Liver (tissue), 9 donors: Measurements from ENCODE around the gene SPAG8. TPM values are rescaled to one million over a fixed set of nuclear protein-coding genes. Genes with fewer than 3 reads are reported as not detected.

Experiments
- DNase-seq: peaks from one replicate; pipeline ENCODE4 v3.0.0-alpha.2; 2017; ENCODE audit warnings: low spot score
- H3K27ac ChIP-seq, 2 donors: one replicate each; pipeline ENCODE4 v1.7.0; 2013; ENCODE audit warnings: inconsistent platforms in 2 of 2, low read length in 2 of 2, control low read depth in 1 of 2, low read depth in 1 of 2, mild to moderate bottlenecking in 1 of 2
- H3K27me3 ChIP-seq, 4 donors: one replicate each; pipeline versions ENCODE4 v1.6.1 to v1.7.0; 2013; ENCODE audit warnings: low read length in 3 of 4, inconsistent platforms in 1 of 4, mild to moderate bottlenecking in 1 of 4, moderate library complexity in 1 of 4; ENCODE audit not compliant: control insufficient read depth in 4 of 4, insufficient read depth in 4 of 4
- H3K36me3 ChIP-seq, 4 donors: one replicate each; pipeline versions ENCODE4 v1.6.1 to v1.7.0; 2013; ENCODE audit warnings: low read length in 3 of 4, mild to moderate bottlenecking in 3 of 4, low read depth in 1 of 4, moderate library complexity in 1 of 4; ENCODE audit not compliant: control insufficient read depth in 4 of 4, insufficient read depth in 3 of 4
- H3K4me1 ChIP-seq, 4 donors: one replicate each; pipeline versions ENCODE4 v1.6.1 to v1.7.0; 2013; ENCODE audit warnings: low read length in 3 of 4, mild to moderate bottlenecking in 3 of 4, moderate library complexity in 1 of 4; ENCODE audit not compliant: control insufficient read depth in 4 of 4, insufficient read depth in 4 of 4
- H3K4me3 ChIP-seq, 3 donors: one replicate each; pipeline versions ENCODE4 v1.6.1 to v1.7.0; 2013; ENCODE audit warnings: low read length in 3 of 3, control low read depth in 1 of 3, low read depth in 1 of 3, mild to moderate bottlenecking in 1 of 3
- H3K9ac ChIP-seq, 2 donors: one replicate each; pipeline ENCODE4 v1.7.0; 2013; ENCODE audit warnings: low read length in 2 of 2, mild to moderate bottlenecking in 2 of 2, moderate library complexity in 2 of 2, control low read depth in 1 of 2, low read depth in 1 of 2
- H3K9me3 ChIP-seq, 4 donors: one replicate each; pipeline versions ENCODE4 v1.6.1 to v1.7.0; 2013; ENCODE audit warnings: low read length in 3 of 4; ENCODE audit not compliant: control insufficient read depth in 4 of 4
- EGR1 ChIP-seq, 2 donors: IDR thresholded peaks; 2 replicates each; pipeline ENCODE4 v1.6.1; 2016 to 2018; ENCODE audit warnings: antibody characterized with exemption in 2 of 2, low read depth in 2 of 2
- FOXA1 ChIP-seq: IDR thresholded peaks from 2 replicates; pipeline ENCODE4 v1.6.1; 2016; ENCODE audit warnings: antibody characterized with exemption
- FOXA2 ChIP-seq: IDR thresholded peaks from 2 replicates; pipeline ENCODE4 v1.6.1; 2016; ENCODE audit warnings: antibody characterized with exemption
- GABPA ChIP-seq, 2 donors: IDR thresholded peaks in 1 of 2; conservative IDR thresholded peaks in 1 of 2; 2 replicates each; pipeline ENCODE4 v1.6.1; 2016; ENCODE audit warnings: antibody characterized with exemption in 2 of 2, mild to moderate bottlenecking in 1 of 2, moderate library complexity in 1 of 2
- HNF4A ChIP-seq, 2 donors: conservative IDR thresholded peaks; 2 replicates each; pipeline ENCODE4 v1.6.1; 2016; ENCODE audit warnings: antibody characterized with exemption in 2 of 2, mild to moderate bottlenecking in 2 of 2
- HNF4G ChIP-seq: IDR thresholded peaks from 2 replicates; pipeline ENCODE4 v1.6.1; 2016; ENCODE audit warnings: antibody characterized with exemption
- JUND ChIP-seq, 2 donors: IDR thresholded peaks; 2 replicates each; pipeline ENCODE4 v1.6.1; 2016; ENCODE audit warnings: antibody characterized with exemption in 2 of 2
- NR2F2 ChIP-seq: IDR thresholded peaks from 2 replicates; pipeline ENCODE4 v1.6.1; 2016; ENCODE audit warnings: antibody characterized with exemption
- RAD21 ChIP-seq, 2 donors: IDR thresholded peaks; 2 replicates each; pipeline ENCODE4 v1.6.1; 2016; ENCODE audit warnings: antibody characterized with exemption in 2 of 2, mild to moderate bottlenecking in 2 of 2
- RXRA ChIP-seq, 2 donors: IDR thresholded peaks; 2 replicates each; pipeline ENCODE4 v1.6.1; 2017 to 2018; ENCODE audit warnings: antibody characterized with exemption in 2 of 2, mild to moderate bottlenecking in 1 of 2
- SP1 ChIP-seq: IDR thresholded peaks from 2 replicates; pipeline ENCODE4 v1.6.1; 2018; ENCODE audit warnings: antibody characterized with exemption, mild to moderate bottlenecking
- TAF1 ChIP-seq: conservative IDR thresholded peaks from 2 replicates; pipeline ENCODE4 v1.6.1; 2016; ENCODE audit warnings: antibody characterized with exemption, mild to moderate bottlenecking
- YY1 ChIP-seq: IDR thresholded peaks from 2 replicates; pipeline ENCODE4 v1.6.1; 2016; ENCODE audit warnings: antibody characterized with exemption, mild to moderate bottlenecking
- WGBS: extraction: QIAGEN DNeasy Blood & Tissue Kit; methylation state at CpG from one replicate; pipeline ENCODE4 v1.1.7; 2013; 5-methylcytosine and 5-hydroxymethylcytosine counted together
- polyA plus RNA-seq, 2 donors: library from polyadenylated mRNA; stranded (reverse) in 1 of 2; unstranded in 1 of 2; fragments of 200-250 nt in 1 of 2; fragments of >200 nt in 1 of 2; fragmentation: Nextera tagmentation in 1 of 2; extraction: Ambion mirVana in 1 of 2; gene quantifications; one replicate each; pipeline versions ENCODE4 v1.2.1 to v1.2.3, GENCODE V29; 2013 to 2015
- total RNA-seq, 2 donors: library from RNA; depleted of rRNA; stranded (reverse); fragments of >200 nt; gene quantifications; one replicate each; pipeline ENCODE4 v1.2.3, GENCODE V29; 2014
- TF ChIP-seq, protein P1 (sequence below): IDR thresholded peaks from 2 replicates; pipeline ENCODE4 v1.6.1; 2016; ENCODE audit warnings: antibody characterized with exemption
- TF ChIP-seq, protein P2 (sequence below): IDR thresholded peaks from 2 replicates; pipeline ENCODE4 v1.6.1; 2016; ENCODE audit warnings: antibody characterized with exemption
- TF ChIP-seq, protein P3 (sequence below): IDR thresholded peaks from 2 replicates; pipeline ENCODE4 v1.6.1; 2016; ENCODE audit warnings: antibody characterized with exemption
- TF ChIP-seq, protein P4 (sequence below): IDR thresholded peaks from 2 replicates; pipeline ENCODE4 v1.6.1; 2016; ENCODE audit warnings: antibody characterized with exemption, mild to moderate bottlenecking
- donor health status: healthy.
- donor health status: healthy.
- donor health status: healthy.
- donor health status: healthy.
- donor health status: healthy.

Gene SPAG8
- total and polyA plus RNA-seq, 4 donors, result 0.14 to 0.56 (median 0.19) TPM

DNA sequence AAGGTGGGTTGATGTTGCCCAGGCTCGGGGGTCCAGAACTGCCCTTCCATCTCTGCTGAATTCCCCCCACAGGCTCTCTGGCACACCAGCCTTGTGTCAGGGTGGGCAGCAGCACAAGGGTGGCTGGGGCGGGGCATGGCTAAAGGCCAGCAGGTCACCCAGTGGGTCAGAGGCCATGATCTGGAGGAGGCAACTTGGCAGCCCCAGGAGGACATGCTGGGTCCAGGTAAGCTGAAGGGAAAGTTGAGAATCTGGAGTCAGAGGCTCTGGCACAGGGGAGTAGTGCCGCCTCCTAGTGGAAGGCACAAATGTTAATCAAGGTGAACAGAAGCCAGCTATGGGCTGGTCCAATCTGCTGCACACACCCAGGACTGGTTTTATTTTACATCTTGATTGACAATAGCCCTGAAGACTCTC, 23.2 kb upstream of the SPAG8 start:
- no peaks in the 10 kb centered on the region for H3K9me3 ChIP-seq
- peak overlapping the region; percentile 55 to 59 for H3K27ac ChIP-seq
- peaks cover 16 to 30% (median 23%) of the 10 kb centered on the region in 4 donors for H3K4me1 ChIP-seq
- WGBS, result 93% methylated on average over 3 of the region's 3 CpGs
- no peaks in the 10 kb centered on the region for H3K36me3 ChIP-seq
- H3K4me3 ChIP-seq, result no peak overlapping the region
- H3K9ac ChIP-seq, result no peak overlapping the region
- DNase-seq, result no peak
- TF ChIP-seq RAD21 (IDR thresholded peaks at IDR 0.05), result no peak
- H3K27me3 ChIP-seq, result no peaks in the 10 kb centered on the region

DNA sequence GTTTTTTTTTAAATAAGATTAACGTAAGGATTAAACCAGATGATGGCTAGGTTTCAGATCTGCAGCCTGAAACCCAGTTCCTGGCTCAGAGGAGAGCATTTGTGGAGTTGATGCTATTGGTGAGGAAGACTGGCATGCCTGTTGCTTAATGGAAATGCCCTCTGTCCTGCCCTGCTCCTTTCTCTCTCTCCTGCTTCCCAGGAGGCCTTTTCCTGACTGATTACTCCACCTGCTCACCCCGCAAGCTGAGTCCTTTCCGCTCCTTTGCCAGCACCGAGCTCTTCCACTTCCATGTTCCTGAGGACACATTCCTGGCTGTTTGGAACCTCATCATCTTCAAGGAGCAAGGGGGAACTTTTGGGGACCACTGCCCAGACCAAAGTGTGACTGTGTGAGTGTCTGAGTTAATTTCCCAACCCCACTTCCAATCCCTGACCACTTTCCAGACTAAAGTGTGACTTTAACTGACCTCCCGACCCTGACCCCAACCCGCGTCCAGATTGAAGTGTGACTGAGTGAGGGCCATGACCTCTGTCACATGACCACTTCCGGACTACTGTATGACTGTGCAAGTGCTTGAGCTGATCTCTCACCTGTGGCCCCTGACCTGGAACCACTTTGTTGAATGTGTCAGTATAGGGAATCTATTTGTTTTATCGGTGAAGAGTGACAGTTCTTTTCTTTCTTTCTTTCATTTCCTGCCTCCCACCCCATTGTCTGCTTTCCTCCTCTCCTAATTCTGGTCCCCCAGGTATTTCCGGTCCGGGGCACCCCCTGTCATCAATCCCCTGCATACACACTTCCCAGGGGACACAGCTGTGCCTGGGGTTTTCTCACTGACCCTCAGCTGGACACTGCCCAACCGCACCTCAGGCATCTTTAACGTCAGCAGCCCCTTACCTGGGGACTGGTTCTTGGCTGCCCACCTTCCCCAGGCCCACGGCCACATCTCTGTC, 22.5 kb upstream of the SPAG8 start:
- H3K36me3 ChIP-seq, result no peaks in the 10 kb centered on the region
- H3K9ac ChIP-seq, result no peak overlapping the region
- peak; percentile 62 for DNase-seq
- H3K4me3 ChIP-seq, result no peak overlapping the region
- TF ChIP-seq, protein P1, sequence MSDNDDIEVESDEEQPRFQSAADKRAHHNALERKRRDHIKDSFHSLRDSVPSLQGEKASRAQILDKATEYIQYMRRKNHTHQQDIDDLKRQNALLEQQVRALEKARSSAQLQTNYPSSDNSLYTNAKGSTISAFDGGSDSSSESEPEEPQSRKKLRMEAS, result peak; percentile 76
- TF ChIP-seq NR2F2 (peak; percentile 98), HNF4G (peak; percentile 50), SP1 (peak; percentile 86), RXRA (IDR thresholded peaks at IDR 0.05) (peak; percentile 95 to 96), JUND (IDR thresholded peaks at IDR 0.05) (no peak), RAD21 (IDR thresholded peaks at IDR 0.05) (no peak), EGR1 (IDR thresholded peaks at IDR 0.05; ENCODE audit: low read depth in 2 of 2) (peak in 1 of 2 donors; percentile 50), TAF1 (no peak), GABPA (IDR thresholded peaks at IDR 0.05 in 1 of 2, conservative IDR thresholded peaks at IDR 0.05 in 1 of 2) (peak; percentile 59 to 82), HNF4A (conservative IDR thresholded peaks at IDR 0.05) (peak; percentile 86 to 92)
- TF ChIP-seq, protein P2, sequence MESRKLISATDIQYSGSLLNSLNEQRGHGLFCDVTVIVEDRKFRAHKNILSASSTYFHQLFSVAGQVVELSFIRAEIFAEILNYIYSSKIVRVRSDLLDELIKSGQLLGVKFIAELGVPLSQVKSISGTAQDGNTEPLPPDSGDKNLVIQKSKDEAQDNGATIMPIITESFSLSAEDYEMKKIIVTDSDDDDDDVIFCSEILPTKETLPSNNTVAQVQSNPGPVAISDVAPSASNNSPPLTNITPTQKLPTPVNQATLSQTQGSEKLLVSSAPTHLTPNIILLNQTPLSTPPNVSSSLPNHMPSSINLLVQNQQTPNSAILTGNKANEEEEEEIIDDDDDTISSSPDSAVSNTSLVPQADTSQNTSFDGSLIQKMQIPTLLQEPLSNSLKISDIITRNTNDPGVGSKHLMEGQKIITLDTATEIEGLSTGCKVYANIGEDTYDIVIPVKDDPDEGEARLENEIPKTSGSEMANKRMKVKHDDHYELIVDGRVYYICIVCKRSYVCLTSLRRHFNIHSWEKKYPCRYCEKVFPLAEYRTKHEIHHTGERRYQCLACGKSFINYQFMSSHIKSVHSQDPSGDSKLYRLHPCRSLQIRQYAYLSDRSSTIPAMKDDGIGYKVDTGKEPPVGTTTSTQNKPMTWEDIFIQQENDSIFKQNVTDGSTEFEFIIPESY, result peak; percentile 29
- peaks cover 16 to 37% (median 30%) of the 10 kb centered on the region in 4 donors for H3K4me1 ChIP-seq
- peak overlapping the region; percentile 55 to 59 for H3K27ac ChIP-seq
- H3K27me3 ChIP-seq, result no peaks in the 10 kb centered on the region
- H3K9me3 ChIP-seq, result no peaks in the 10 kb centered on the region
- 65% methylated on average over 14 of the region's 14 CpGs for WGBS

DNA sequence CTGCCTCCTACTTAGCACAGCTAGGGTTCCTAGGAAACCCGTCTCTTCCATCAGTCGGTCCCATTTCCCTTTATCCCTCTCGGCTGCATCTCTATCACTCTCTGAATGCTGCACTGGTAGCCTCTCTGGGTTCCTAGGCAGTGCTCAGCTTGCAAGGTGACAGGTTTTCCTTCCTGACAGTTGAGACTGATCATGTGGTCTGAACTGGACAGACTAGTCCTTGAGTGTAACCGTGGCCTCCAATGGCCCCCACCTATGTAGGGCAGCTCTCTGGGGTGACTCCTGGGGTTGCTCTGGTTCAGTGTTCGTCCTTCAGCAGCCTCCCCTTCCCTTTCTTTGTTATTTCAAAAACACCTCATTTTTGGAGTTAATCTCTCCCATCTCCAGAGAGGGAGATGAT, 20.8 kb upstream of the SPAG8 start:
- Histone ChIP-seq H3K9ac (no peak overlapping the region), H3K9me3 (no peaks in the 10 kb centered on the region), H3K27me3 (no peaks in the 10 kb centered on the region), H3K4me3 (no peak overlapping the region), H3K36me3 (no peaks in the 10 kb centered on the region), H3K4me1 (peaks cover 16 to 43% (median 34%) of the 10 kb centered on the region in 4 donors), H3K27ac (no peak overlapping the region)
- no peak for DNase-seq
- 83% methylated on average over 5 of the region's 5 CpGs for WGBS
- TF ChIP-seq HNF4G, result no peak
- TF ChIP-seq, protein P2, result no peak
- TF ChIP-seq GABPA (IDR thresholded peaks at IDR 0.05 in 1 of 2, conservative IDR thresholded peaks at IDR 0.05 in 1 of 2), result no peak
- no peak for TF ChIP-seq TAF1
- no peak for TF ChIP-seq EGR1 (IDR thresholded peaks at IDR 0.05; ENCODE audit: low read depth in 2 of 2)
- TF ChIP-seq JUND (IDR thresholded peaks at IDR 0.05), result no peak
- TF ChIP-seq, protein P3, sequence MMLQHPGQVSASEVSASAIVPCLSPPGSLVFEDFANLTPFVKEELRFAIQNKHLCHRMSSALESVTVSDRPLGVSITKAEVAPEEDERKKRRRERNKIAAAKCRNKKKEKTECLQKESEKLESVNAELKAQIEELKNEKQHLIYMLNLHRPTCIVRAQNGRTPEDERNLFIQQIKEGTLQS, result no peak
- no peak for TF ChIP-seq NR2F2
- TF ChIP-seq HNF4A (conservative IDR thresholded peaks at IDR 0.05), result no peak
- no peak for TF ChIP-seq FOXA1
- TF ChIP-seq, protein P4, sequence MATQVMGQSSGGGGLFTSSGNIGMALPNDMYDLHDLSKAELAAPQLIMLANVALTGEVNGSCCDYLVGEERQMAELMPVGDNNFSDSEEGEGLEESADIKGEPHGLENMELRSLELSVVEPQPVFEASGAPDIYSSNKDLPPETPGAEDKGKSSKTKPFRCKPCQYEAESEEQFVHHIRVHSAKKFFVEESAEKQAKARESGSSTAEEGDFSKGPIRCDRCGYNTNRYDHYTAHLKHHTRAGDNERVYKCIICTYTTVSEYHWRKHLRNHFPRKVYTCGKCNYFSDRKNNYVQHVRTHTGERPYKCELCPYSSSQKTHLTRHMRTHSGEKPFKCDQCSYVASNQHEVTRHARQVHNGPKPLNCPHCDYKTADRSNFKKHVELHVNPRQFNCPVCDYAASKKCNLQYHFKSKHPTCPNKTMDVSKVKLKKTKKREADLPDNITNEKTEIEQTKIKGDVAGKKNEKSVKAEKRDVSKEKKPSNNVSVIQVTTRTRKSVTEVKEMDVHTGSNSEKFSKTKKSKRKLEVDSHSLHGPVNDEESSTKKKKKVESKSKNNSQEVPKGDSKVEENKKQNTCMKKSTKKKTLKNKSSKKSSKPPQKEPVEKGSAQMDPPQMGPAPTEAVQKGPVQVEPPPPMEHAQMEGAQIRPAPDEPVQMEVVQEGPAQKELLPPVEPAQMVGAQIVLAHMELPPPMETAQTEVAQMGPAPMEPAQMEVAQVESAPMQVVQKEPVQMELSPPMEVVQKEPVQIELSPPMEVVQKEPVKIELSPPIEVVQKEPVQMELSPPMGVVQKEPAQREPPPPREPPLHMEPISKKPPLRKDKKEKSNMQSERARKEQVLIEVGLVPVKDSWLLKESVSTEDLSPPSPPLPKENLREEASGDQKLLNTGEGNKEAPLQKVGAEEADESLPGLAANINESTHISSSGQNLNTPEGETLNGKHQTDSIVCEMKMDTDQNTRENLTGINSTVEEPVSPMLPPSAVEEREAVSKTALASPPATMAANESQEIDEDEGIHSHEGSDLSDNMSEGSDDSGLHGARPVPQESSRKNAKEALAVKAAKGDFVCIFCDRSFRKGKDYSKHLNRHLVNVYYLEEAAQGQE, result no peak
- no peak for TF ChIP-seq FOXA2
- no peak for TF ChIP-seq YY1
